DND-41 (cell line): ENCODE results near the gene TNFRSF12A.

Source experiments
- CTCF ChIP-seq: IDR thresholded peaks from 2 replicates; pipeline ENCODE4 v1.5.1; 2012; ENCODE audit warnings: borderline replicate concordance, low read length, moderate library complexity, mild to moderate bottlenecking; ENCODE audit not compliant: poor library complexity, severe bottlenecking; ENCODE audit errors: extremely low read depth
- EZH2 ChIP-seq: IDR thresholded peaks from 3 replicates; pipeline ENCODE4 v1.6.1; 2012; ENCODE audit warnings: borderline replicate concordance, low read depth, mild to moderate bottlenecking, moderate library complexity, low read length, inconsistent platforms; ENCODE audit not compliant: severe bottlenecking

GRCh38 chr16:3003582-3004270, 16.4 kb upstream of the TNFRSF12A start:
- TF ChIP-seq CTCF: peak; percentile 75
- TF ChIP-seq EZH2: no peak
